SHP77 (cell line): ENCODE measurements around the gene ZNF451.
A peak's percentile ranks its signal among the peaks of the same experiment; 100 is the strongest.

Experiments used
- DNase-seq, 2 experiments: peaks; one replicate each; lab custom pipeline; 2025; lab: John Stamatoyannopoulos, UW

The ZNF451 gene

GRCh38 chr6:57162028-57162427, 72.0 kb downstream of the ZNF451 start:
- no peak for DNase-seq

GRCh38 chr6:57162516-57162915, 72.5 kb downstream of the ZNF451 start:
- no peak for DNase-seq

- DNase-seq: no peak
Observed at GRCh38 chr6:57163956-57164355, 74.0 kb downstream of the ZNF451 start.

DNA sequence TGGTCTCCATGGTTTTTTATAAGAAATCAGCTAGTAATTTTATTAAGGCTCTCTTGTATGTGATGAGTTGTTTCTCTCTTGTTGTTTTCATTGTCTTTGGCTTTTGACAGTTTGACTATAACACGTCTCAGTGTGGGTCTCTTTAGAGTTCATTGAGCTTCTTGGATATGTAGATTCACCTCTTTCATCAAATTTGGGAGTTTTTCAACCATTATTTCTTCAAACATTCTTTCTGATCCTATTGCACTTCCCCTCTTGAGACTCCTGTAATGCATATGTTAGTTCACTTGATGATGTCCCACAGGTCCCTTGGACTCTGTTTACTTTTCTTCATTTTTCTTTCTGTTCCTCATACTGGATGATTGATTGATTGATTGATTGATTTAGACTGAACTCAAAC, 75.1 kb downstream of the ZNF451 start:
- no peak for DNase-seq

GRCh38 chr6:57172136-57173055, 82.4 kb downstream of the ZNF451 start, which contains the start of gene BAG2:
Gene BAG2, plus strand, starts transcription at chr6:57172326. Its CDS starts 372 bp downstream, at chr6:57172698.
- DNase-seq: peak; percentile 79 to 86

GRCh38 chr6:57173056-57173885, 83.3 kb downstream of the ZNF451 start:
- DNase-seq: peak; percentile 10 to 21

- DNase-seq: no peak
Observed at GRCh38 chr6:57173886-57174510, 84.0 kb downstream of the ZNF451 start.

- DNase-seq: no peak
Observed at GRCh38 chr6:57174511-57174907, 84.5 kb downstream of the ZNF451 start.

- no peak for DNase-seq
Observed at GRCh38 chr6:57177545-57178265, 87.7 kb downstream of the ZNF451 start.

DNA sequence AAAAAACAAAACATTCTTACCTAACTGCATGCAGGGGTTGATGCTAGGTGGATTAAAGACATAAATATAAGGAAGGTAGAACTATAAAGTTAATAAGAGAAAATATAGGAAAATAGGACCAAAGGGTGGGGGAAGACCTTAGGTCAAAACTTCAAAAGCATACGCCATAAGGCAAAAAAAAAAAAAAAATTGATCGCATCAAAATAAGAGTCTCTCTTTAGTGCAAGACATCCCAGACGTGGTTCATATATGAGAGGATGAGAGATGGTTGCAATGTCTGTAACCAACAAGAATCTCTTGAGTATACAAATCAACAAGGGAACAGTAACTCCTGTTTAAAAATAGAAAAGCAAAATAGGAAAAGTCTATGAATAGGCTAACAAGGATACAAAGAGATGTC, 90.6 kb downstream of the ZNF451 start:
- DNase-seq: no peak

- DNase-seq: no peak
Observed at GRCh38 chr6:57182017-57182432, 92.0 kb downstream of the ZNF451 start.

DNA sequence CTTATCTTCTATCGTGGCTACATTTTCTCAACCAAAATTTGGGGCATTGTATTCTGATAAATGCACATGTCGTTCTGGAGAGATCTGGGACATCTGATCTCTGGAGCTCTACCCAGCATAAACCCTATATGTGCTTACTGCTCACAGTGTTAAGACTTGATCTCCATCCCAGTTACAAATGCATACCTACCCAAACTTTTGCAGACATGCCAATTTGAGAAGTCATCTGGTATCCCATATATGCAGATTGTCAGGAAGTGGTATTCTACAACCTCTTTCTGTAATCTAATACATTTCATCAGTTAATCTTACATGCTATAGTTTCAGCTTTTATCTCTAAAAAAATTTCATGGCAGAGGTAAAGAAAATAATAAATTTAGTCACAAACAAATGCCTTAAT, 93.3 kb downstream of the ZNF451 start:
- no peak for DNase-seq

DNA sequence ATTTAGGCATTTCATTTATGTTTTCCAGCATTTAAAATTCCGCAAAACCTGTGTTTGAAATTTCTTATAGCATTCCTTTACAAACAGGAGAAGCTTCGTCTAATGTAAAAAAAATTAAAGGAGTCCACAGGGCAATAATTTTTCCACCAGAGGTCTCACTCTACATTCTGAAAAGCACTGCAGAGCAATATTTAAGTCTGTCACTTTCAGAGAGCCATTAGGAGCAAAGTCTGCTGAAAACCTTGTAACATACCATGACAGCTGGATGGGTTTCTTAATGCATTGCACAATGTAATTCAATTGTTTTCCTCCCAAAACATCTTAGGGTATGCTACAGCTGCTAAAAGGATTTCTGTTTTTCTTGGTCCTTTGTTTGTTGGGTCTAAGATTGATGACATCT, 100.2 kb downstream of the ZNF451 start:
- no peak for DNase-seq

DNA sequence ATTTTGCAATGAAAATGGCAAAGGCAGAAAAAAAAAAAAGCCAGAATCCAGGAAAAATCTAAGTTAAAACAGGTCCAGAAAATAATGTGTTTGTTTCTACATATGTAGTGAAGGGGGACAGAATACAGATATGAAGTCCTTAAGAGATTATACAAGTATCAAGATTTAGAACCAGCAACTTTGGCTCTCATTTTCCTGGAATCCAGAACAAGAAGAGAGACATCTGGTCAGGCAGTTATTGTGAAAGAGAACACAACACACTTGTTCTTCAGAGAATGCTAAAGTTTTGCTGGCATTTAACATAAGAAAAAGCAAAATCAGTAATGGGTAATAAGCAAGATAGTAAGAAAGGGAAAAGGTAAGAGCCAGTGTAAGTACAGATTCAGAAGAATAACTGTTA, 103.2 kb downstream of the ZNF451 start:
- no peak for DNase-seq

GRCh38 chr6:57195457-57195856, 105.5 kb downstream of the ZNF451 start:
- DNase-seq: no peak

GRCh38 chr6:57198926-57199636, 109.1 kb downstream of the ZNF451 start:
- no peak for DNase-seq

- no peak for DNase-seq
Observed at GRCh38 chr6:57201718-57202117, 111.7 kb downstream of the ZNF451 start.

DNA sequence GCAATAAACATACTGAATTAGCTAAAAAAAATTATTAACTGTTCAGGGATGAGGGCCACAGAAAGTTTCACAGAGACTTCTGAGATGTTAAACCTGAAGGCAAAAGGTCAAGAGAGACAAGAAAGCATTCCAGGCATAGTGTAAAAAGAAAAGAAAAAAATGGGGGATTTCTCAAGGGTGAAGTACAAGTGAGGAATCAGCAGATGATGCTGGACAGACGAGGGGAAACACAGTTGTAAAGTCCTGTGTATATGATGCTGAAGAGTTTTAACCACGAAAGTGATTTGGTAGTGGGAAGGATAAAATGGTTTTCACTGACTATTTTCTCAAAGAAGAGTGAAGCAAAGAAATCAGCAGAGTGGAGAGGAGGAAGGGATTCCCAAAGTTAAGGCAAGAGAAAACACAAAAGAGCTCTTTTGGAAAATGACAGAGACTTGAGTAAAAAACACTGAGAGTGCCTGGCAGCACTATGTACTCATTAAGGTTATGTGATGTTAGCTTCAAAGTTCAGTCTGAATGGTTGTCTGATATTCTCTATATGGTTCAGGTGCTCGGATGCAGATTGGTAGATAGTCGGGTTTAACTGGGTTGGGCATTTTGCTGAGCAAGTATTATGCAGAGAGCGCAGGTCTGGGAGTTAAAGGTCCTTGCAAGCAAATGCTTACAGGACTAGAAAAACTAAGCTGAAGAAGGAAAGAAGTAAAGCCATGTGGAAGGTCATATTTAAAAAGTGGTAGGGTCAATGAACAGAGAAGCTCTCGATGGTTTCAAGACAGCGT, 115.8 kb downstream of the ZNF451 start:
- DNase-seq: no peak

DNA sequence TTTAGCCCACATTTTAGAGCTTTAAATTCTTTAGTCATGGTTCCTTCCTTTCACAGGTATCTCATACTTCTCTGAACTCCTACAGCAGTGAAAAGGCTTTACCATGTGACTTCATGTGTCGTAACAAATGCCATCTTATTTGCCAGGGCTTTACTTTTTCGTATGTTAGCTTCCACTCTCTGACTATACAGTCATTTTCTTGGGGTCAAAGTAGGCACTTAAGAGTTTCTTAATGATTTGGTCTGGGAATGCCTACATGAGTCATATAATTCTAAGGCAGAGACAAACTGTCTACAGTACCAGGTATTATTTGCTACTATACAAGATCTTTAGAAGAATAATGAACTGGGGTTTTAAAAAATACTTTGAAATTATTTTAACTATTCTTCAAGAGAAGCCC, 117.2 kb downstream of the ZNF451 start:
- no peak for DNase-seq

- no peak for DNase-seq
Observed at GRCh38 chr6:57207872-57208271, 117.9 kb downstream of the ZNF451 start.
